CD14-positive monocyte (primary cell): ENCODE data around the gene SPDL1. TPM values are rescaled to one million over a fixed set of nuclear protein-coding genes. Genes with fewer than 3 reads are reported as not detected.

Experiments used
- DNase-seq, 3 donors: peaks; one replicate each; pipeline ENCODE4 v3.0.0-alpha.2; 2011 to 2022
- H2AFZ ChIP-seq: 2 replicates; pipeline ENCODE4 v1.6.0; 2012; ENCODE audit warnings: mild to moderate bottlenecking, low read depth, low read length, inconsistent platforms; ENCODE audit not compliant: insufficient read depth, poor library complexity, severe bottlenecking
- H3K27ac ChIP-seq, 2 donors: 1 replicate in 1 of 2; 2 replicates in 1 of 2; pipeline ENCODE4 v1.5.1; 2012 to 2013; ENCODE audit warnings: low read length in 2 of 2, control low read depth in 1 of 2, inconsistent platforms in 1 of 2, low read depth in 1 of 2, mild to moderate bottlenecking in 1 of 2
- H3K27me3 ChIP-seq, 2 donors: one replicate each; pipeline versions ENCODE4 v1.6.0 to v1.6.1; 2011 to 2013; ENCODE audit warnings: low read length in 2 of 2; ENCODE audit not compliant: control insufficient read depth in 2 of 2, insufficient read depth in 2 of 2
- H3K36me3 ChIP-seq, 2 donors: replicated peaks in 1 of 2; 1 replicate in 1 of 2; 2 replicates in 1 of 2; pipeline versions ENCODE4 v1.5.1 to v1.6.1; 2012 to 2013; ENCODE audit warnings: low read length in 2 of 2, control low read depth in 1 of 2, inconsistent platforms in 1 of 2, mild to moderate bottlenecking in 1 of 2; ENCODE audit not compliant: insufficient read depth in 2 of 2, control insufficient read depth in 1 of 2
- H3K4me1 ChIP-seq, 2 donors: 1 replicate in 1 of 2; 2 replicates in 1 of 2; pipeline versions ENCODE4 v1.5.1 to v1.6.1; 2012 to 2013; ENCODE audit warnings: low read length in 2 of 2, control low read depth in 1 of 2, inconsistent platforms in 1 of 2, mild to moderate bottlenecking in 1 of 2, moderate library complexity in 1 of 2; ENCODE audit not compliant: insufficient read depth in 2 of 2, control insufficient read depth in 1 of 2
- H3K4me2 ChIP-seq: replicated peaks from 2 replicates; pipeline ENCODE3; 2012; ENCODE audit warnings: low read length, moderate library complexity, mild to moderate bottlenecking; ENCODE audit not compliant: poor library complexity, severe bottlenecking; ENCODE audit errors: extremely low read depth
- H3K4me3 ChIP-seq, 3 experiments: fragments of 200-600 bp in 1 of 3; sonication (generic) in 1 of 3; replicated peaks in 1 of 3; 1 replicate in 2 of 3; 2 replicates in 1 of 3; pipeline ENCODE4 v1.5.1; 2011 to 2013; ENCODE audit warnings: low read length in 3 of 3, mild to moderate bottlenecking in 3 of 3, control low read depth in 2 of 3, low read depth in 2 of 3, inconsistent platforms in 1 of 3, moderate library complexity in 1 of 3
- H3K79me2 ChIP-seq: 2 replicates; pipeline ENCODE4 v1.6.0; 2012; ENCODE audit warnings: mild to moderate bottlenecking, control low read depth, inconsistent platforms, low read length, moderate library complexity; ENCODE audit not compliant: insufficient read depth
- H3K9ac ChIP-seq: 2 replicates; pipeline ENCODE4 v1.6.0; 2017; ENCODE audit warnings: low read length, mild to moderate bottlenecking; ENCODE audit not compliant: insufficient read depth, poor library complexity, severe bottlenecking
- H3K9me3 ChIP-seq, 2 donors: replicated peaks in 1 of 2; 1 replicate in 1 of 2; 2 replicates in 1 of 2; pipeline versions ENCODE4 v1.5.1 to v1.6.1; 2012 to 2013; ENCODE audit warnings: low read length in 2 of 2, control low read depth in 1 of 2; ENCODE audit not compliant: control insufficient read depth in 1 of 2, insufficient read depth in 1 of 2
- H4K20me1 ChIP-seq: 2 replicates; pipeline ENCODE4 v1.6.0; 2012; ENCODE audit warnings: mild to moderate bottlenecking, low read length, control low read depth, moderate library complexity; ENCODE audit not compliant: insufficient read depth
- H3K27ac Mint-ChIP-seq, 7 donors: one replicate each; pipeline ENCODE4 v1.8.0; 2020; ENCODE audit warnings: mild to moderate bottlenecking in 7 of 7, mixed read lengths in 7 of 7, moderate library complexity in 6 of 7, inconsistent platforms in 2 of 7
- H3K27me3 Mint-ChIP-seq, 3 donors: one replicate each; pipeline ENCODE4 v1.8.0; 2021 to 2022; ENCODE audit warnings: low read depth in 3 of 3, mild to moderate bottlenecking in 3 of 3, mixed read lengths in 3 of 3, moderate library complexity in 3 of 3, inconsistent platforms in 1 of 3
- H3K36me3 Mint-ChIP-seq, 2 donors: one replicate each; pipeline ENCODE4 v1.8.0; 2020; ENCODE audit warnings: mixed read lengths in 2 of 2, inconsistent platforms in 1 of 2, mild to moderate bottlenecking in 1 of 2
- H3K4me1 Mint-ChIP-seq: one replicate; pipeline ENCODE4 v1.8.0; 2020; ENCODE audit warnings: mild to moderate bottlenecking, mixed read lengths
- H3K4me3 Mint-ChIP-seq, 2 donors: one replicate each; pipeline ENCODE4 v1.8.0; 2020; ENCODE audit warnings: mild to moderate bottlenecking in 2 of 2, mixed read lengths in 2 of 2, moderate library complexity in 1 of 2
- H3K9me3 Mint-ChIP-seq, 7 donors: one replicate each; pipeline ENCODE4 v1.8.0; 2020 to 2022; ENCODE audit warnings: mixed read lengths in 7 of 7, mild to moderate bottlenecking in 6 of 7, moderate library complexity in 6 of 7, inconsistent platforms in 2 of 7
- CTCF ChIP-seq: fragments of 200-600 bp; IDR thresholded peaks from one replicate; pipeline ENCODE4 v1.8.0; 2022; ENCODE audit warnings: antibody characterized with exemption, mild to moderate bottlenecking
- WGBS: methylation state at CpG from one replicate; pipeline ENCODE4 v1.1.5; 2013; ENCODE audit warnings: missing lambda C conversion rate; ENCODE audit not compliant: insufficient coverage; 5-methylcytosine and 5-hydroxymethylcytosine counted together
- intact Hi-C, 2 donors: fragments of 100-400 bp; cut with micrococcal nuclease; formaldehyde crosslinking; loops; one replicate each; pipeline versions ENCODE4 v1.15.0 to v1.15.1; 2023
- polyA plus RNA-seq, 3 donors: library from polyadenylated mRNA; depleted of rRNA in 1 of 3; unstranded in 2 of 3; stranded (reverse) in 1 of 3; fragments of 300-500 nt in 2 of 3; fragments of >200 nt in 1 of 3; fragmentation: Illumina TruSeq in 2 of 3; gene quantifications; 1 replicate in 2 of 3; 2 replicates in 1 of 3; pipeline ENCODE4 v1.2.3, GENCODE V29; 2012 to 2021

SPDL1 gene
- polyA plus RNA-seq, 3 donors: 1.4 to 1.6 (median 1.6) TPM

GRCh38 chr5:169650701-169651331, 67.2 kb downstream of the SPDL1 start:
- peak overlapping the region; percentile 83 to 97 (median 95) for H3K27ac Mint-ChIP-seq
- Histone ChIP-seq H3K79me2 (peaks cover 100% of the 10 kb centered on the region), H3K27ac (peak overlapping the region; percentile 85 to 93), H4K20me1 (peaks cover 100% of the 10 kb centered on the region), H3K4me1 (peaks cover 93 to 98% of the 10 kb centered on the region in 2 donors), H3K36me3 (peaks cover 19 to 45% of the 10 kb centered on the region in 2 donors), H3K4me3 (peak overlapping the region in 1 of 3 experiments; percentile 38), H3K9ac (peak overlapping the region; percentile 48), H2AFZ (no peak overlapping the region), H3K9me3 (no peaks in the 10 kb centered on the region), H3K27me3 (no peaks in the 10 kb centered on the region), H3K4me2 (peak overlapping the region; percentile 55)
- peak; percentile 72 to 91 (median 87) for DNase-seq
- peak overlapping the region; percentile 34 to 68 for H3K4me3 Mint-ChIP-seq
- no peak for TF ChIP-seq CTCF
- H3K4me1 Mint-ChIP-seq: peaks cover 97% of the 10 kb centered on the region
- 47% methylated on average over 5 of the region's 5 CpGs for WGBS
- peaks cover 41 to 59% of the 10 kb centered on the region in 2 donors for H3K36me3 Mint-ChIP-seq
- H3K27me3 Mint-ChIP-seq: no peaks in the 10 kb centered on the region
- H3K9me3 Mint-ChIP-seq: no peaks in the 10 kb centered on the region
- intact Hi-C loops: no loop called here

GRCh38 chr5:169651526-169651925, 68.0 kb downstream of the SPDL1 start:
- no peak for TF ChIP-seq CTCF
- H3K9ac ChIP-seq: peak overlapping the region; percentile 48
- peaks cover 100% of the 10 kb centered on the region for H4K20me1 ChIP-seq
- peaks cover 97% of the 10 kb centered on the region for H3K4me1 Mint-ChIP-seq
- H3K27me3 ChIP-seq: no peaks in the 10 kb centered on the region
- H3K9me3 Mint-ChIP-seq: no peaks in the 10 kb centered on the region
- H3K4me3 Mint-ChIP-seq: peak overlapping the region in 1 of 2 donors; percentile 20
- WGBS: 73% methylated on average over 4 of the region's 5 CpGs
- DNase-seq: no peak
- H3K27me3 Mint-ChIP-seq: no peaks in the 10 kb centered on the region
- peaks cover 100% of the 10 kb centered on the region for H3K79me2 ChIP-seq
- peak overlapping the region in 1 of 3 experiments; percentile 38 for H3K4me3 ChIP-seq
- peak overlapping the region; percentile 85 to 93 for H3K27ac ChIP-seq
- intact Hi-C loops: no loop called here
- H3K36me3 Mint-ChIP-seq: peaks cover 47 to 60% of the 10 kb centered on the region in 2 donors
- peaks cover 21 to 52% of the 10 kb centered on the region in 2 donors for H3K36me3 ChIP-seq
- H3K9me3 ChIP-seq: no peaks in the 10 kb centered on the region
- peak overlapping the region; percentile 69 to 97 (median 95) for H3K27ac Mint-ChIP-seq
- H2AFZ ChIP-seq: no peak overlapping the region
- H3K4me1 ChIP-seq: peaks cover 95 to 100% of the 10 kb centered on the region in 2 donors
- H3K4me2 ChIP-seq: peak overlapping the region; percentile 55
